K562 (cell line): ENCODE measurements around the gene GOLGB1. TPM values are rescaled to one million over a fixed set of nuclear protein-coding genes. Genes with fewer than 3 reads are reported as not detected.
A peak's percentile ranks its signal among the peaks of the same experiment; 100 is the strongest.

ENCODE experiments used
- ATAC-seq: fragments of 200-7000 bp; cut with Tn5 transposase; 3 replicates; pipeline ENCODE4 v1.9.1; 2020; ENCODE audit warnings: moderate library complexity
- BruUV-seq: library from RNA; stranded (reverse); fragments of 400-500 nt; replicated peaks from 2 replicates; lab custom pipeline; 2021; lab: Mats Ljungman, UMichigan
- CTCF ChIA-PET: fragments of 300-600 bp; formaldehyde crosslinking; extraction: SDS; loops from one replicate; lab custom pipeline; 2021; ENCODE audit warnings: low intra/inter-chr PET ratio; lab: Yijun Ruan, JAX
- POLR2A ChIA-PET: fragments of 300-600, 350-650 bp; sonication (Branson Sonifier 250); formaldehyde crosslinking; extraction: SDS; loops from one replicate; lab custom pipeline; 2021; ENCODE audit warnings: antibody characterized with exemption, inconsistent platforms; lab: Yijun Ruan, JAX
- DNase-seq, 4 experiments: peaks; one replicate each; pipeline versions ENCODE4 v3.0.0 to v3.0.0-alpha.2; 2011 to 2018; ENCODE audit warnings: low spot score in 3 of 4, mixed read lengths in 3 of 4; ENCODE audit errors: extremely low read depth in 1 of 4
- FAIRE-seq: peaks from 2 replicates; lab custom pipeline; 2011; peaks lifted over from hg19 to GRCh38; lab: Jason Lieb, UNC
- H2AFZ ChIP-seq: 2 replicates; pipeline ENCODE4 v1.6.0; 2011; ENCODE audit warnings: low read depth, low read length, control low read depth, inconsistent platforms
- H3K27ac ChIP-seq: fragments of 200-600 bp; 3 replicates; pipeline ENCODE4 v1.8.0; 2011; ENCODE audit warnings: low read depth, mild to moderate bottlenecking, control low read depth, inconsistent platforms, low read length, moderate library complexity, mixed read lengths; ENCODE audit errors: extremely low read depth
- H3K27me3 ChIP-seq, 2 experiments: fragments of 300-600 bp in 1 of 2; 2 replicates in 1 of 2; 3 replicates in 1 of 2; pipeline versions ENCODE4 v1.6.0 to v1.8.0; 2011; ENCODE audit warnings: inconsistent platforms in 2 of 2, low read length in 2 of 2, mild to moderate bottlenecking in 1 of 2, mixed read lengths in 1 of 2, moderate library complexity in 1 of 2; ENCODE audit not compliant: control insufficient read depth in 2 of 2, insufficient read depth in 2 of 2
- H3K36me3 ChIP-seq: fragments of 300-600 bp; 3 replicates; pipeline ENCODE4 v1.8.0; 2011; ENCODE audit warnings: mild to moderate bottlenecking, low read length, inconsistent platforms; ENCODE audit not compliant: control insufficient read depth, insufficient read depth
- H3K4me1 ChIP-seq, 2 experiments: fragments of 200-600 bp in 1 of 2; replicated peaks in 1 of 2; 2 replicates in 1 of 2; 3 replicates in 1 of 2; pipeline versions ENCODE4 v1.5.1 to v1.8.0; 2011; ENCODE audit warnings: inconsistent platforms in 2 of 2, low read length in 2 of 2, mild to moderate bottlenecking in 1 of 2, mixed read lengths in 1 of 2, moderate library complexity in 1 of 2; ENCODE audit not compliant: control insufficient read depth in 2 of 2, insufficient read depth in 2 of 2
- H3K4me2 ChIP-seq: 2 replicates; pipeline ENCODE4 v1.6.1; 2011; ENCODE audit warnings: low read length, control low read depth, inconsistent platforms, mixed read lengths; ENCODE audit not compliant: insufficient read depth
- H3K4me3 ChIP-seq: fragments of 200-600 bp; sonication (generic), shearing (Covaris generic); 2 replicates; pipeline ENCODE4 v1.5.1; 2016; ENCODE audit warnings: control low read depth, inconsistent platforms
- H3K79me2 ChIP-seq: fragments of 200-600 bp; 3 replicates; pipeline ENCODE4 v1.8.0; 2011; ENCODE audit warnings: low read length, inconsistent platforms; ENCODE audit not compliant: control insufficient read depth, insufficient read depth
- H3K9ac ChIP-seq, 2 experiments: 2 replicates each; pipeline versions ENCODE4 v1.6.0 to v1.6.1; 2011; ENCODE audit warnings: low read depth in 2 of 2, low read length in 2 of 2, control low read depth in 1 of 2, inconsistent platforms in 1 of 2, mild to moderate bottlenecking in 1 of 2, mixed read lengths in 1 of 2; ENCODE audit not compliant: insufficient read depth in 1 of 2
- H3K9me1 ChIP-seq: one replicate; pipeline ENCODE4 v1.6.0; 2011; ENCODE audit warnings: inconsistent platforms, mild to moderate bottlenecking, low read length, moderate library complexity; ENCODE audit not compliant: control insufficient read depth, insufficient read depth
- H3K9me3 ChIP-seq: replicated peaks from 2 replicates; pipeline ENCODE4 v1.5.1; 2011; ENCODE audit warnings: low read depth, low read length, inconsistent platforms; ENCODE audit not compliant: control insufficient read depth, insufficient read depth
- H4K20me1 ChIP-seq: replicated peaks from 2 replicates; pipeline ENCODE4 v1.6.1; 2011; ENCODE audit warnings: low read length, inconsistent platforms, mixed read lengths; ENCODE audit not compliant: control insufficient read depth, insufficient read depth
- GABPB1 ChIP-seq: sonication (generic); formaldehyde crosslinking; IDR thresholded peaks from 2 replicates; pipeline ENCODE4 v1.8.0; 2022; ENCODE audit warnings: mild to moderate bottlenecking, missing genetic modification reagents
- GTF2E2 ChIP-seq: fragments of 200-800 bp; sonication (Bioruptor generic); IDR thresholded peaks from 2 replicates; pipeline ENCODE4 v1.6.1; 2016; ENCODE audit warnings: missing genetic modification characterization, missing compliant biosample characterization
- MEIS2 ChIP-seq: fragments of 450-650 bp; IDR thresholded peaks from 2 replicates; pipeline ENCODE4 v1.6.1; 2014; ENCODE audit warnings: mild to moderate bottlenecking; ENCODE audit not compliant: partially characterized antibody
- SMARCA5 ChIP-seq: fragments of 450-650 bp; IDR thresholded peaks from 2 replicates; pipeline ENCODE4 v1.6.1; 2016
- SMARCE1 ChIP-seq: fragments of 450-650 bp; IDR thresholded peaks from 2 replicates; pipeline ENCODE4 v1.7.1; 2016; ENCODE audit warnings: mild to moderate bottlenecking
- STAT5B ChIP-seq: fragments of 250-450 bp; sonication (Bioruptor Pico); IDR thresholded peaks from 2 replicates; pipeline ENCODE4 v1.8.0; 2021; ENCODE audit warnings: mild to moderate bottlenecking, inconsistent platforms
- TRIM24 ChIP-seq, 2 experiments: fragments of 450-650 bp; IDR thresholded peaks; 2 replicates each; pipeline ENCODE4 v1.6.1; 2016
- TRIM28 ChIP-seq: fragments of 450-650 bp; IDR thresholded peaks from 2 replicates; pipeline ENCODE4 v1.6.1; 2017
- ZKSCAN3 ChIP-seq: fragments of 250-450 bp; sonication (Bioruptor Pico); IDR thresholded peaks from 2 replicates; pipeline ENCODE4 v1.4.0; 2020
- WGBS: fragments of 100-300 bp; shearing (Covaris generic); methylation state at CpG from one replicate; pipeline ENCODE4 v1.1.6; 2016; ENCODE audit warnings: low coverage, mixed read lengths; ENCODE audit not compliant: insufficient coverage; ENCODE audit errors: missing lambda C conversion rate; 5-methylcytosine and 5-hydroxymethylcytosine counted together
- in situ Hi-C: fragments of 300-500 bp; cut with MboI; formaldehyde crosslinking; loops from 4 replicates; pipeline ENCODE4 v1.15.0; 2018; ENCODE audit warnings: inconsistent platforms, mixed read lengths
- intact Hi-C: fragments of 100-400 bp; cut with micrococcal nuclease; formaldehyde crosslinking; loops from 2 replicates; pipeline ENCODE4 v1.14.2; 2022
- polyA plus RNA-seq, 8 experiments: library from polyadenylated mRNA; depleted of rRNA in 4 of 8; stranded (reverse) in 5 of 8; unstranded in 3 of 8; fragments of >200 nt; fragmentation: Nextera tagmentation in 2 of 8; fragmentation: Illumina TruSeq in 1 of 8; extraction: Ambion mirVana in 2 of 8; extraction: Trizol in 1 of 8; gene quantifications; 2 replicates each; pipeline versions ENCODE4 v1.2.1 to v1.2.3, GENCODE V29; 2011 to 2014; ENCODE audit warnings: inconsistent platforms in 1 of 8, missing spikeins in 1 of 8
- total RNA-seq, 7 experiments: library from RNA; depleted of rRNA in 6 of 7; stranded (reverse); fragments of >200 nt in 6 of 7; fragmentation: Illumina TruSeq in 2 of 7; extraction: Trizol in 2 of 7; gene quantifications; 2 replicates each; pipeline versions ENCODE4 v1.2.1 to v1.2.3, GENCODE V29; 2011 to 2021; ENCODE audit warnings: low replicate concordance in 1 of 7
- TF ChIP-seq, protein P1 (sequence below), 2 experiments: fragments of 450-650 bp in 1 of 2; sonication (generic) in 1 of 2; formaldehyde crosslinking in 1 of 2; IDR thresholded peaks in 1 of 2; conservative IDR thresholded peaks in 1 of 2; 2 replicates each; pipeline versions ENCODE4 v1.6.1 to v1.8.1; 2016 to 2023; ENCODE audit warnings: mild to moderate bottlenecking in 2 of 2, moderate library complexity in 2 of 2, inconsistent platforms in 1 of 2, missing genetic modification reagents in 1 of 2
- TF ChIP-seq, protein P2 (sequence below): sonication (generic); formaldehyde crosslinking; IDR thresholded peaks from 2 replicates; pipeline ENCODE4 v1.5.0; 2020; ENCODE audit warnings: missing genetic modification reagents
- TF ChIP-seq, protein P3 (sequence below), 2 experiments: fragments of 450-650 bp; conservative IDR thresholded peaks; 2 replicates each; pipeline ENCODE4 v1.6.1; 2017; ENCODE audit warnings: mild to moderate bottlenecking in 2 of 2, moderate library complexity in 2 of 2
- TF ChIP-seq, protein P4 (sequence below): fragments of 250-450 bp; sonication (Bioruptor Pico); IDR thresholded peaks from 2 replicates; pipeline ENCODE4 v1.8.0; 2021; ENCODE audit warnings: borderline replicate concordance, mild to moderate bottlenecking, moderate library complexity; ENCODE audit not compliant: poor library complexity, severe bottlenecking

GOLGB1 gene
- total and polyA plus RNA-seq, 9 of the 15 experiments (the other 6 are each of a cell fraction or from before 2014, with no cell fraction given): 4.0 to 16.3 (median 9.7) TPM

DNA sequence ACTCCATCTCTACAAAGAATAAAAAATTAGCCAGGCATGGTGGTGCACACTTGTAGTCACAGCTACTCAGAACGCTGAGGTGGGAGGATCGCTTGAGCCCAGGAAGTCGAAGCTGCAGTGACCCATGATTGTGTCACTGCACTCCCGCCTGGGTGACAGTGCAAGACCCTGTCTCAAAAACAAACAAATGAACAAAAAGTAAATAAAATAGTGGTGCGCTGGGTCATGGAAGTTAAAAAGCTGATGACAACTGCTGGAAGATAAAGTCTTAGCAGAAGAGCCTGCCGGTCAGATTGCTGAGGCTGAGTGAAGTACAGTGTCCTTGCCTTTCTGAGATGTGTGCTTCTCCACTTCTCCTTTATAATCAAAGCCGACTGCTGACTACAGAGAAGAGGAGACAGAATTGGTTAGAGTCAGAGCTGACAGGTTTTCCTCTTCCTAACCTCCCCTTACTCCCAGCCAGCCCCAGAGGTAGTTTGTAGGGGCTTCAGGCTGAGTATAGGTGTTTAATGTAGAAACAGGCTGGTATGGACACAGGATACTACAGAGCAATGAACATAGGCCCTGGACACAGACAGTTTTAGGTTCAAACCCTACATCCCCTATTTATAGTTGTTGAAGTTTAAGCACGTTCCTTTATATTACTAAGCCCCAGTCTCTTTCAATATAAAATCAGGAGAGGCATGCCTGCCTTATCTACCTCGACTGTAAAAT is 106.8 kb downstream of the GOLGB1 start:
- POLR2A ChIA-PET: no interaction called here
- no TSS peak for BruUV-seq
- in situ Hi-C loops: no loop called here

DNA sequence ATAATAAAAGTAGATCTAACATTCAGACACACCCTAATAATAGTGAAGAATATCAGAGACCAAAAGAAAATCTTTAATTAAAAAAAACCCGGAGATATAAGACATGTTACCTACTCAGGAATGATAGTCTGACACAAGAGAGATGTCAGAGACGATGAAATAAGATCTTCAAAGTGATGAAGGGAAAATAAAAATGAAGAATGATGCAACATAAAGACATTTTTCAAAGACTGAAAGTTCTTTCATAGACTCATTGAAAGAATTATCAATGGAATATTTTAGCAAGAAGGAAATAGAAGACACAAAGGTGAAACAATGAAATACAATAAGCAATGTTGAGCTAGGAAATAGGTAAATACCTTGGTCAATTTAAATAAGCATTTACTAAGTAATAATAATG is 108.4 kb downstream of the GOLGB1 start:
- Histone ChIP-seq H3K9ac (no peak overlapping the region), H3K36me3 (no peaks in the 10 kb centered on the region), H2AFZ (no peak overlapping the region), H3K27ac (no peak overlapping the region), H3K9me1 (no peaks in the 10 kb centered on the region), H3K27me3 (no peaks in the 10 kb centered on the region; a peak in 1 of 5 replicates), H3K79me2 (no peaks in the 10 kb centered on the region), H3K4me2 (no peak overlapping the region), H3K4me3 (no peak overlapping the region), H3K9me3 (no peaks in the 10 kb centered on the region), H3K4me1 (no peaks in the 10 kb centered on the region), H4K20me1 (no peaks in the 10 kb centered on the region)
- ATAC-seq (no peak), DNase-seq (no peak), FAIRE-seq (no peak)
- BruUV-seq: no TSS peak
- ChIA-PET CTCF (no interaction called here), POLR2A (no interaction called here)
- 36% methylated on average over 2 of the region's 2 CpGs for WGBS
- intact Hi-C loops: no loop called here
- in situ Hi-C loops: no loop called here
- TF ChIP-seq SMARCE1 (no peak), TRIM24 (IDR thresholded peaks at IDR 0.05) (peak in 1 of 2 experiments; percentile 21; a peak in 1 of 4 replicates), ZKSCAN3 (CRISPR knock-in tag) (no peak), STAT5B (CRISPR knock-in tag) (no peak), GABPB1 (CRISPR knock-in tag) (no peak), GTF2E2 (no peak), TRIM28 (no peak), SMARCA5 (no peak)
- TF ChIP-seq, protein P1, sequence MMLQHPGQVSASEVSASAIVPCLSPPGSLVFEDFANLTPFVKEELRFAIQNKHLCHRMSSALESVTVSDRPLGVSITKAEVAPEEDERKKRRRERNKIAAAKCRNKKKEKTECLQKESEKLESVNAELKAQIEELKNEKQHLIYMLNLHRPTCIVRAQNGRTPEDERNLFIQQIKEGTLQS (IDR thresholded peaks at IDR 0.05): peak; percentile 56
- TF ChIP-seq, protein P1 (CRISPR knock-in tag; conservative IDR thresholded peaks at IDR 0.05): no peak
- TF ChIP-seq, protein P2, sequence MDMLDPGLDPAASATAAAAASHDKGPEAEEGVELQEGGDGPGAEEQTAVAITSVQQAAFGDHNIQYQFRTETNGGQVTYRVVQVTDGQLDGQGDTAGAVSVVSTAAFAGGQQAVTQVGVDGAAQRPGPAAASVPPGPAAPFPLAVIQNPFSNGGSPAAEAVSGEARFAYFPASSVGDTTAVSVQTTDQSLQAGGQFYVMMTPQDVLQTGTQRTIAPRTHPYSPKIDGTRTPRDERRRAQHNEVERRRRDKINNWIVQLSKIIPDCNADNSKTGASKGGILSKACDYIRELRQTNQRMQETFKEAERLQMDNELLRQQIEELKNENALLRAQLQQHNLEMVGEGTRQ (CRISPR knock-in tag): no peak
- TF ChIP-seq, protein P3, sequence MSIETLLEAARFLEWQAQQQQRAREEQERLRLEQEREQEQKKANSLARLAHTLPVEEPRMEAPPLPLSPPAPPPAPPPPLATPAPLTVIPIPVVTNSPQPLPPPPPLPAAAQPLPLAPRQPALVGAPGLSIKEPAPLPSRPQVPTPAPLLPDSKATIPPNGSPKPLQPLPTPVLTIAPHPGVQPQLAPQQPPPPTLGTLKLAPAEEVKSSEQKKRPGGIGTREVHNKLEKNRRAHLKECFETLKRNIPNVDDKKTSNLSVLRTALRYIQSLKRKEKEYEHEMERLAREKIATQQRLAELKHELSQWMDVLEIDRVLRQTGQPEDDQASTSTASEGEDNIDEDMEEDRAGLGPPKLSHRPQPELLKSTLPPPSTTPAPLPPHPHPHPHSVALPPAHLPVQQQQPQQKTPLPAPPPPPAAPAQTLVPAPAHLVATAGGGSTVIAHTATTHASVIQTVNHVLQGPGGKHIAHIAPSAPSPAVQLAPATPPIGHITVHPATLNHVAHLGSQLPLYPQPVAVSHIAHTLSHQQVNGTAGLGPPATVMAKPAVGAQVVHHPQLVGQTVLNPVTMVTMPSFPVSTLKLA (conservative IDR thresholded peaks at IDR 0.05): no peak

More for the DNA sequence above, 106.8 kb downstream of the GOLGB1 start:
- DNase-seq (no peak), ATAC-seq (peak; percentile 66), FAIRE-seq (no peak)
- intact Hi-C loops: no loop called here
- Histone ChIP-seq H3K79me2 (no peaks in the 10 kb centered on the region), H3K4me1 (no peaks in the 10 kb centered on the region), H3K27me3 (no peaks in the 10 kb centered on the region), H3K4me2 (no peak overlapping the region), H3K9me3 (no peaks in the 10 kb centered on the region), H3K27ac (no peak overlapping the region), H3K4me3 (no peak overlapping the region), H4K20me1 (no peaks in the 10 kb centered on the region), H3K36me3 (no peaks in the 10 kb centered on the region), H3K9me1 (no peaks in the 10 kb centered on the region), H2AFZ (no peak overlapping the region), H3K9ac (no peak overlapping the region)
- WGBS: 25% methylated on average over 8 of the region's 9 CpGs
- CTCF ChIA-PET: no interaction called here
- TF ChIP-seq MEIS2: peak; percentile 53
- TF ChIP-seq, protein P4, sequence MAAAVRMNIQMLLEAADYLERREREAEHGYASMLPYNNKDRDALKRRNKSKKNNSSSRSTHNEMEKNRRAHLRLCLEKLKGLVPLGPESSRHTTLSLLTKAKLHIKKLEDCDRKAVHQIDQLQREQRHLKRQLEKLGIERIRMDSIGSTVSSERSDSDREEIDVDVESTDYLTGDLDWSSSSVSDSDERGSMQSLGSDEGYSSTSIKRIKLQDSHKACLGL (CRISPR knock-in tag): no peak
